ENCODE results near the gene ARHGAP4. TPM values are rescaled to one million over a fixed set of nuclear protein-coding genes. Genes with fewer than 3 reads are reported as not detected.

ARHGAP4 gene
- polyA plus RNA-seq, 3 donors, result 51.5 to 508 (median 64.4) TPM

DNA sequence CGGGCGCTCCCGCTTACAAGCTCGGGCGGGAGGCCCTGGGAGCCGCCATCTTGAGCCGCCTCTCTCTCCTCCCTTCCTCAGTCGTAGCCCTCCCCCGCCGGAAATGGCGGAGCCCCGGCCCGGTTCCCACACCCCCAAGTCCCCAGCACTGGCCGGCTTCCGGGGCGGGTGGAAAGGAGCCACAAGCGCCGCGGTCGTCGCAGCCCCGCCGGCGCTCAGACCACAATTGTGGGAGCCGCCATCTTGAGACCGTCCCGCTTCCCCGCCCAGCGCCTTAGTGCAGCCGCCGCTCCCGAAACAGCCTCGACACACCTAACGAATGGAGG lies 45.0 kb upstream of the ARHGAP4 start:
- Histone ChIP-seq H3K36me3 (replicated peaks in 1 of 2; ENCODE audit: control insufficient read depth in 1 of 2, insufficient read depth in 2 of 2, low read length in 2 of 2) (no peaks in the 10 kb centered on the region), H3K27ac (ENCODE audit: low read depth in 1 of 2, low read length in 2 of 2) (peak overlapping the region; percentile 99 to 100), H3K4me2 (replicated peaks; ENCODE audit: extremely low read depth, low read length, poor library complexity, severe bottlenecking) (peak overlapping the region; percentile 87), H3K27me3 (ENCODE audit: control insufficient read depth in 2 of 2, insufficient read depth in 2 of 2, low read length in 2 of 2) (no peaks in the 10 kb centered on the region), H4K20me1 (ENCODE audit: insufficient read depth, low read length) (peaks cover 59% of the 10 kb centered on the region), H3K4me3 (replicated peaks in 1 of 3; ENCODE audit: low read depth in 2 of 3, low read length in 3 of 3) (peak overlapping the region; percentile 90 to 100 (median 99)), H3K9me3 (replicated peaks in 1 of 2; ENCODE audit: control insufficient read depth in 1 of 2, insufficient read depth in 1 of 2, low read length in 2 of 2) (no peaks in the 10 kb centered on the region), H2AFZ (ENCODE audit: insufficient read depth, low read depth, low read length, poor library complexity, severe bottlenecking) (peak overlapping the region; percentile 84), H3K79me2 (ENCODE audit: insufficient read depth, low read length) (peaks cover 77% of the 10 kb centered on the region), H3K9ac (ENCODE audit: insufficient read depth, low read length, poor library complexity, severe bottlenecking) (peak overlapping the region; percentile 97), H3K4me1 (ENCODE audit: control insufficient read depth in 1 of 2, insufficient read depth in 2 of 2, low read length in 2 of 2) (peaks cover 61 to 66% of the 10 kb centered on the region in 2 donors)
- Mint-ChIP-seq H3K4me1 (peaks cover 57% of the 10 kb centered on the region), H3K9me3 (peaks cover 0 to 21% (median 8%) of the 10 kb centered on the region in 7 donors), H3K4me3 (peak overlapping the region; percentile 99 to 100), H3K27me3 (ENCODE audit: low read depth in 3 of 3) (peaks cover 0 to 50% (median 0%) of the 10 kb centered on the region in 3 donors), H3K27ac (peak overlapping the region; percentile 100), H3K36me3 (peaks cover 4 to 18% of the 10 kb centered on the region in 2 donors)
- TF ChIP-seq, protein P1, sequence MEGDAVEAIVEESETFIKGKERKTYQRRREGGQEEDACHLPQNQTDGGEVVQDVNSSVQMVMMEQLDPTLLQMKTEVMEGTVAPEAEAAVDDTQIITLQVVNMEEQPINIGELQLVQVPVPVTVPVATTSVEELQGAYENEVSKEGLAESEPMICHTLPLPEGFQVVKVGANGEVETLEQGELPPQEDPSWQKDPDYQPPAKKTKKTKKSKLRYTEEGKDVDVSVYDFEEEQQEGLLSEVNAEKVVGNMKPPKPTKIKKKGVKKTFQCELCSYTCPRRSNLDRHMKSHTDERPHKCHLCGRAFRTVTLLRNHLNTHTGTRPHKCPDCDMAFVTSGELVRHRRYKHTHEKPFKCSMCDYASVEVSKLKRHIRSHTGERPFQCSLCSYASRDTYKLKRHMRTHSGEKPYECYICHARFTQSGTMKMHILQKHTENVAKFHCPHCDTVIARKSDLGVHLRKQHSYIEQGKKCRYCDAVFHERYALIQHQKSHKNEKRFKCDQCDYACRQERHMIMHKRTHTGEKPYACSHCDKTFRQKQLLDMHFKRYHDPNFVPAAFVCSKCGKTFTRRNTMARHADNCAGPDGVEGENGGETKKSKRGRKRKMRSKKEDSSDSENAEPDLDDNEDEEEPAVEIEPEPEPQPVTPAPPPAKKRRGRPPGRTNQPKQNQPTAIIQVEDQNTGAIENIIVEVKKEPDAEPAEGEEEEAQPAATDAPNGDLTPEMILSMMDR (IDR thresholded peaks at IDR 0.05), result no peak
- peak; percentile 71 to 91 (median 82) for DNase-seq
- intact Hi-C loops (cut with micrococcal nuclease), result loop anchor here (5.0 kb wide), 2 partner anchors 36 to 41 kb away; no protein-coding TSS in a partner anchor
- 0% methylated on average over 17 of the region's 34 CpGs for WGBS (ENCODE audit: insufficient coverage)

DNA sequence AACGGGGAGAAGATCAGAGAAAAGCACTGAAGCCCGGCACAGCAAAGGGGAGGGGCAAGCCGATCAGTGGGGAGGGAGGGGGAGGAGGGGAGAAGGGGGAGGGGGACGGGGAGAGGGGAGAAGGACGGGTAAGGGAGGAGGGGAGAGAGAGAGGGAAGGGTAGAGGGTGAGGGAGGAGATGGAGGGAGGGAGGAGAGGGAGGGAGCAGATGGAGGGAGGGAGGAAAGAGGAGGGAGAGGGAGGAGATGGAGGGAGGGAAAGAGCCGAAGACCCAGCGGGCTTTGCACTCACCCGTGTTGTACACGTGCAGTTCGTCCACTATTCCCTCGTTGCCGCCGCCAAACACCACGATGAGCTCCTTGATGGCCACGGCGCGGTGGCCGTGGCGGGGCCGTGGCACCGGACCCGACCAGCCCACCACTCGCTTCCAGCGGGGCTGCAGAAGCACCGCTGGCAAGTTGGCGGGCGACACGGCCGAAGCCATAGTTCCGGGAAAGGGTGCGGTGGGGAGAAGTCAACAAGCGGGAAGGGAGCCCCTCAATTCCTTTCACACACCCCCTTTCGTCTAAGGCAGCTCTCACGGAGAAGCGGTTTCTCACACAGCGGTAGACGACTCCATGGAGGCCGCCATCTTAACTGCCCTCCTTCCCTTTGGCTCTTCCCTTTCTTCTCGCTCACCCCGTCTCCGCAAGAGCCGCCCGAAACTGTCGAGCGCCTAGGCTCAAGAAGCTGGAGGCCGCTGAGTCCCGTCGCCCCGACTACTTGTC lies 44.5 kb upstream of the ARHGAP4 start:
- intact Hi-C loops (cut with micrococcal nuclease), result loop anchor here (5.0 kb wide), 2 partner anchors 37 to 42 kb away; no protein-coding TSS in a partner anchor
- no peaks in the 10 kb centered on the region for H3K27me3 ChIP-seq (ENCODE audit: control insufficient read depth in 2 of 2, insufficient read depth in 2 of 2, low read length in 2 of 2)
- peaks cover 0 to 2% of the 10 kb centered on the region in 2 donors for H3K36me3 ChIP-seq (replicated peaks in 1 of 2; ENCODE audit: control insufficient read depth in 1 of 2, insufficient read depth in 2 of 2, low read length in 2 of 2)
- Mint-ChIP-seq H3K4me3 (peak overlapping the region; percentile 99 to 100), H3K9me3 (peaks cover 0 to 21% (median 8%) of the 10 kb centered on the region in 7 donors), H3K27me3 (ENCODE audit: low read depth in 3 of 3) (peaks cover 0 to 48% (median 0%) of the 10 kb centered on the region in 3 donors), H3K27ac (peak overlapping the region; percentile 100), H3K4me1 (peaks cover 56% of the 10 kb centered on the region), H3K36me3 (peaks cover 4 to 20% of the 10 kb centered on the region in 2 donors)
- peak overlapping the region; percentile 87 for H3K4me2 ChIP-seq (replicated peaks; ENCODE audit: extremely low read depth, low read length, poor library complexity, severe bottlenecking)
- TF ChIP-seq, protein P1 (IDR thresholded peaks at IDR 0.05), result no peak
- WGBS (ENCODE audit: insufficient coverage), result 0% methylated on average over 17 of the region's 49 CpGs
- peaks cover 64% of the 10 kb centered on the region for H4K20me1 ChIP-seq (ENCODE audit: insufficient read depth, low read length)
- peak overlapping the region; percentile 97 for H3K9ac ChIP-seq (ENCODE audit: insufficient read depth, low read length, poor library complexity, severe bottlenecking)
- H3K27ac ChIP-seq (ENCODE audit: low read depth in 1 of 2, low read length in 2 of 2), result peak overlapping the region; percentile 99 to 100
- no peaks in the 10 kb centered on the region for H3K9me3 ChIP-seq (replicated peaks in 1 of 2; ENCODE audit: control insufficient read depth in 1 of 2, insufficient read depth in 1 of 2, low read length in 2 of 2)
- H3K4me1 ChIP-seq (ENCODE audit: control insufficient read depth in 1 of 2, insufficient read depth in 2 of 2, low read length in 2 of 2), result peaks cover 62 to 68% of the 10 kb centered on the region in 2 donors
- no peak for DNase-seq
- peaks cover 77% of the 10 kb centered on the region for H3K79me2 ChIP-seq (ENCODE audit: insufficient read depth, low read length)
- peak overlapping the region; percentile 90 to 100 (median 99) for H3K4me3 ChIP-seq (replicated peaks in 1 of 3; ENCODE audit: low read depth in 2 of 3, low read length in 3 of 3)
- H2AFZ ChIP-seq (ENCODE audit: insufficient read depth, low read depth, low read length, poor library complexity, severe bottlenecking), result peak overlapping the region; percentile 84
